Karpas-422 (cell line): ENCODE data around the gene SLC22A2. TPM values are rescaled to one million over a fixed set of nuclear protein-coding genes. Genes with fewer than 3 reads are reported as not detected.

Experiments used
- DNase-seq: peaks from one replicate; pipeline ENCODE4 v3.0.0-alpha.2; 2015
- H2AFZ ChIP-seq: fragments of 200-600 bp; sonication (generic); 2 replicates; pipeline ENCODE4 v1.6.1; 2014; ENCODE audit warnings: antibody characterized with exemption, low read length, mixed read lengths
- H3K27ac ChIP-seq: fragments of 200-600 bp; sonication (generic); 2 replicates; pipeline ENCODE4 v1.5.1; 2014; ENCODE audit warnings: mild to moderate bottlenecking, low read length, moderate library complexity
- H3K27me3 ChIP-seq: fragments of 200-600 bp; sonication (generic); 2 replicates; pipeline ENCODE4 v1.6.1; 2014; ENCODE audit warnings: low read length, mixed read lengths
- H3K36me3 ChIP-seq: fragments of 200-600 bp; sonication (generic); 2 replicates; pipeline ENCODE4 v1.6.1; 2014; ENCODE audit warnings: low read length, mixed read lengths; ENCODE audit not compliant: insufficient read depth
- H3K4me1 ChIP-seq: fragments of 200-600 bp; sonication (generic); 2 replicates; pipeline ENCODE4 v1.6.1; 2014; ENCODE audit warnings: mild to moderate bottlenecking, low read length, mixed read lengths
- H3K4me2 ChIP-seq: fragments of 200-600 bp; sonication (generic); 2 replicates; pipeline ENCODE4 v1.6.1; 2014; ENCODE audit warnings: low read length, low read depth, mild to moderate bottlenecking; ENCODE audit not compliant: poor library complexity, severe bottlenecking
- H3K4me3 ChIP-seq: fragments of 200-600 bp; sonication (generic); 2 replicates; pipeline ENCODE4 v1.5.1; 2014; ENCODE audit warnings: mild to moderate bottlenecking, antibody characterized with exemption, low read length, mixed read lengths
- H3K79me2 ChIP-seq: fragments of 200-600 bp; sonication (generic); 2 replicates; pipeline ENCODE4 v1.6.1; 2014; ENCODE audit warnings: mild to moderate bottlenecking, low read length, mixed read lengths
- H3K9ac ChIP-seq: fragments of 200-600 bp; sonication (generic); 2 replicates; pipeline ENCODE4 v1.6.0; 2014; ENCODE audit warnings: low read length
- H3K9me2 ChIP-seq: fragments of 200-600 bp; sonication (generic), shearing (Covaris generic); replicated peaks from 2 replicates; pipeline ENCODE4 v1.6.0; 2014; ENCODE audit warnings: mild to moderate bottlenecking, low read length, moderate library complexity; ENCODE audit not compliant: insufficient read depth
- H3K9me3 ChIP-seq: fragments of 300-700, 200-600 bp; sonication (generic); 2 replicates; pipeline ENCODE4 v1.6.1; 2014; ENCODE audit warnings: low read length, mixed read lengths
- H4K20me1 ChIP-seq: fragments of 200-600 bp; sonication (generic); 2 replicates; pipeline ENCODE4 v1.6.1; 2014; ENCODE audit warnings: mild to moderate bottlenecking, antibody characterized with exemption, low read length, low read depth; ENCODE audit not compliant: insufficient read depth
- total RNA-seq: library from RNA; depleted of rRNA; stranded (reverse); fragments of >200 nt; shearing (Covaris generic); gene quantifications from 2 replicates; pipeline ENCODE4 v1.2.3, GENCODE V29; 2014; ENCODE audit warnings: low replicate concordance

SLC22A2 gene
- total RNA-seq, 1 experiment from 2014 or later, result not detected

DNA sequence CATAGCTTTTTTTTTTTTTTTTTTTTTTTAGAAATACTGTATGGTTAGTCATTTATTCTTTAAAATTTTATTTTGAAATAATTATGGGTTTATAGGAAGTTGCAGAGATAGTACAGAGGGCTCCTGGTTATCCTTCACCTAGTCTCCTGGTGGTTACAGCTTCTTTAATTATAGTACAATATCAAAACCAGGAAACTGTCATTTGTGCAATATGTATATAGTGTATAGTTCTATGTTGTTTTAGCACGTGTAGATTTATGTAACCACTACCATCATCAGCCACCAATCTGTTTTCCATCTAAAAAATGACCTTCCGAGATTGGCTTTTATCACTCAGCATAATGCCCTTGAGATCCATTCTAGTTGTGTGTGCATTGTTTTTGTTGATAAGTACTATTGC lies 54.7 kb downstream of the SLC22A2 start:
- no peaks in the 10 kb centered on the region for H3K27me3 ChIP-seq

DNA sequence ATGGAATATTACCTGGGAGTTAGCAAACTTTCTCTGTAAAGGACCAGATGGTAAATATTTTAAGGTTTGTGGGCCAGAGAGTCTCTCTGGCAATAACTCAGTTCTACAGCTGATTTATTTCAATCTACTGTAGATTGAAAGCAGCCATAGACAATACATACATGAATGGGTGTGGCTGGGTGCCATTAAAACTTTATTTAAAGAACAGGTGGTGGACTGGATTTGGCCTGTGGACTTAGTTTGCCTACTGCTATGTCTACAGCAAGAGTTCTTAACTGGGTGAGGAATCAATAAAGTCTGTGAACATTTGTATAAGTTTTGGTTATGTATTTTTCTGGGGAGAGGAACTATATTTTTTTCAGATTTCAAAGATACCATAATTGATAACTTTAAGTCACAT lies 55.1 kb downstream of the SLC22A2 start:
- no peak overlapping the region for H3K9ac ChIP-seq
- no peaks in the 10 kb centered on the region for H3K79me2 ChIP-seq
- no peaks in the 10 kb centered on the region for H4K20me1 ChIP-seq
- H3K36me3 ChIP-seq, result no peaks in the 10 kb centered on the region
- no peaks in the 10 kb centered on the region for H3K9me3 ChIP-seq
- no peaks in the 10 kb centered on the region for H3K27me3 ChIP-seq
- no peak for DNase-seq
- no peaks in the 10 kb centered on the region for H3K4me1 ChIP-seq
- H3K9me2 ChIP-seq, result no peaks in the 10 kb centered on the region
- H3K4me2 ChIP-seq, result no peak overlapping the region
- H2AFZ ChIP-seq, result no peak overlapping the region
- no peak overlapping the region for H3K27ac ChIP-seq
- no peak overlapping the region for H3K4me3 ChIP-seq

More for the DNA sequence above, 54.7 kb downstream of the SLC22A2 start:
- no peak for DNase-seq
- Histone ChIP-seq H3K4me1 (no peaks in the 10 kb centered on the region), H4K20me1 (no peaks in the 10 kb centered on the region), H3K4me3 (no peak overlapping the region), H3K79me2 (no peaks in the 10 kb centered on the region), H3K9me3 (no peaks in the 10 kb centered on the region), H3K27ac (no peak overlapping the region), H3K4me2 (no peak overlapping the region), H3K9ac (no peak overlapping the region), H3K9me2 (no peaks in the 10 kb centered on the region), H3K36me3 (no peaks in the 10 kb centered on the region), H2AFZ (no peak overlapping the region)

DNA sequence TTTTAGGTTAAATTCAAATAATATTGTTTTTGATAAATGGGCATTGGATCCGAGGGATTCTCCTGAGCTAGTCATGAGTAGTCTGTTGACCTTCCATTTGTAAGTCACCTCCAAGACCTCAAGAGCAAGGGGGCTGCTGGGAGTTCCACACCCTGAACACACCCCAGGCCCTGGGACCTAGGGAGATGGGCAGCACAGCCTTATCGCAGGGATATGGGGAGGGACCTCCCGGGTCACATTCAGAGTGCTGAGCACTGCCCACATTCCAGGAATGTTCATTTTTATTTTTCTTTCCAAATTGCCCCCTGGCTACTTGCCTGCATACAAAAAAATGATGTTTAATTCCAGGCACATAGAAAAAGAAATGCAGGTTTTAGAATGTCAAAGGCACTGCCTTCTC lies 55.5 kb downstream of the SLC22A2 start:
- no peak for DNase-seq
- H2AFZ ChIP-seq, result no peak overlapping the region
- no peaks in the 10 kb centered on the region for H3K9me3 ChIP-seq
- H3K27ac ChIP-seq, result no peak overlapping the region
- no peak overlapping the region for H3K4me3 ChIP-seq
- H3K27me3 ChIP-seq, result no peaks in the 10 kb centered on the region
- H3K9me2 ChIP-seq, result no peaks in the 10 kb centered on the region
- no peaks in the 10 kb centered on the region for H3K4me1 ChIP-seq
- H3K36me3 ChIP-seq, result no peaks in the 10 kb centered on the region
- H3K9ac ChIP-seq, result no peak overlapping the region
- no peak overlapping the region for H3K4me2 ChIP-seq
- no peaks in the 10 kb centered on the region for H4K20me1 ChIP-seq
- no peaks in the 10 kb centered on the region for H3K79me2 ChIP-seq

DNA sequence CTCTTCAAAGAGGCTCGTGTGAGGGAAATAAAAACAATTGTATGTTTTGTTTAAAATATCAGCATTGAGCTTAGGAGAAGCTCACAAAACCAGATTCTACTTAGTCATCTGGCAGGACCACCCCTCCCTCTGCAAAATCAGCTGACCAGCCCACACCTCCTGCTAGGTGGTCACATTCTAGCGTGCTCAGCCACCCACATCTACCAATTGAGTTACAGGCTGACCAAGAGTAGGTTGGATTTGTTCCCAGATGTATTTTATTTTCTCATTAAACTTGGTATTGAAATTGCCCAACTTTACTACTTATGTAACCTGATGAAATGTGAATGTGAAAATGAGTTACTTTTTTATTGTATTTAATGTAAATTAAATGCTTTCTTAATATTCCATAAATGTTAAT lies 56.2 kb downstream of the SLC22A2 start:
- Histone ChIP-seq H3K9ac (no peak overlapping the region), H2AFZ (no peak overlapping the region), H3K9me3 (no peaks in the 10 kb centered on the region), H3K4me1 (no peaks in the 10 kb centered on the region), H3K36me3 (no peaks in the 10 kb centered on the region), H4K20me1 (no peaks in the 10 kb centered on the region), H3K27me3 (no peaks in the 10 kb centered on the region), H3K9me2 (no peaks in the 10 kb centered on the region), H3K4me3 (no peak overlapping the region), H3K4me2 (no peak overlapping the region), H3K79me2 (no peaks in the 10 kb centered on the region), H3K27ac (no peak overlapping the region)
- DNase-seq, result no peak

DNA sequence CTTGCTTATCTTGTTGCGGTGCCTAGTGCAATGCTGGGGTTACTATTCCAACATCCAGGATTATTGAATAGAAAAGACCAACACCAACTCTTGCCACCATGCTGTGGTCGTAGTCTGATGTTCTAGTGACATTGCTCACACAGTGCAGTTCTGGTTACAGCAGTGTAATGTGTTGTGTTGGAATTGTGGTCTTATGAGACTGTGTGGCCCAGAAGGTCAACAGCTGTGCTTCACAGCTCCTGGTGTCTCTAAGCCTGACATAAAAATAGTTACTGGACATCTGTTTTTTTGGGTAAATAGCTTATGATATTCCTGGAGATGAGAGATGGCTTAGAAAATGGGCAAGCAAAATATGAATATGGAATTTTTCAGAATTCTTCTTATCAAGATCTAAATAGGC lies 57.6 kb downstream of the SLC22A2 start:
- H3K9me3 ChIP-seq, result no peaks in the 10 kb centered on the region
- no peak overlapping the region for H3K4me3 ChIP-seq
- no peak overlapping the region for H3K27ac ChIP-seq
- no peaks in the 10 kb centered on the region for H3K36me3 ChIP-seq
- H3K4me2 ChIP-seq, result no peak overlapping the region
- H2AFZ ChIP-seq, result no peak overlapping the region
- no peaks in the 10 kb centered on the region for H3K4me1 ChIP-seq
- no peaks in the 10 kb centered on the region for H3K9me2 ChIP-seq
- no peaks in the 10 kb centered on the region for H4K20me1 ChIP-seq
- DNase-seq, result no peak
- no peaks in the 10 kb centered on the region for H3K27me3 ChIP-seq
- H3K79me2 ChIP-seq, result no peaks in the 10 kb centered on the region
- H3K9ac ChIP-seq, result no peak overlapping the region

DNA sequence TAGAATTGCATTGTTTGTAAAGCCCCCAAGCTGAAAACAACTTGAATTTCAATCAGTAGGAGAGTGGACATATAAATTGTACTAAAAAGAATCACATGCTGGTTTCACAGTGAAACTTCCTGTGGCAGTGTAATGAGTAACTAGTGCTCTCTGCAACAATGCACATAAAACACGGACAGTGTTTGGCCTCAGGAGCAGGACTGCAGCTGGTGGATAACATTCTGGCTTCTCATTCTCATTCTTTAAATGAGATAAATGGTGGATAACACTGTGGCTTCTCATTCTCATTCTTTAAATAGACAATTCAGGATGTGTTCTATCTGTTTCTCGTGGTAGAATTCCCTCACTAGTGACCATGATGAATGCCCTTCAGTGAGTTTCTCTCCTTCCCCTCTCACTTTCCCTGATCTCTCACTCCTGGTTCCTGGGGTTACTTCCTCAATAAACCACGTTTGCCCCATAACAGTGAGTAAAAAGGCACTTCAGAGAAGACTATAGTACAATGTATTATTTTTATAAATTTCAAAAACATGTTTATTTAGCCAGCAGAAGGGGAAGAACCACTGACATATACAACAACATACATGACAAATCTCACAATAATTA lies 59.9 kb downstream of the SLC22A2 start:
- Histone ChIP-seq H3K9ac (no peak overlapping the region), H3K4me2 (no peak overlapping the region), H3K79me2 (no peaks in the 10 kb centered on the region), H3K9me2 (no peaks in the 10 kb centered on the region), H3K36me3 (no peaks in the 10 kb centered on the region), H4K20me1 (no peaks in the 10 kb centered on the region), H3K9me3 (peaks cover 7% of the 10 kb centered on the region; the same call in 1 of the 2 replicates), H3K27ac (no peak overlapping the region), H2AFZ (no peak overlapping the region), H3K4me3 (no peak overlapping the region), H3K27me3 (no peaks in the 10 kb centered on the region), H3K4me1 (no peaks in the 10 kb centered on the region)
- no peak for DNase-seq

DNA sequence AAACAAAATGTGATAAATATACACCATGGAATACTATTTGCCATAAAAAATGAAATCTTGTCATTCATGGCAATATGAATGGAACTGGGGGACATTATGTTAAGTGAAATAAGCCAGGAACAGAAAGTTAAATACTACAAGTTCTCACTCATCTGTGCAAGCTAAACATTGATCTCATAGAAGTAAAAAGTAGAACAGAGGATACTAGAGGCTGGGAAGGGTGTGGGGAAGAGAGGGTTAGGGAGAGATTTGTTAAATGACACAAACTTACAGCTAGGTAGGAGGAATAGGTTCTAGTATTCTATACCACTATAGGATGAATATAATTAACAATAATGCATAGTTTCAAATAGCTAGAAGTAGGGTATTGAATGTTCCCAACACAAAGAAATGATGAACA lies 61.0 kb downstream of the SLC22A2 start:
- Histone ChIP-seq H2AFZ (no peak overlapping the region), H3K9me3 (peaks cover 14% of the 10 kb centered on the region; the same call in 1 of the 2 replicates), H3K4me3 (no peak overlapping the region), H3K36me3 (no peaks in the 10 kb centered on the region), H3K27ac (no peak overlapping the region), H4K20me1 (no peaks in the 10 kb centered on the region), H3K79me2 (no peaks in the 10 kb centered on the region), H3K9ac (no peak overlapping the region), H3K9me2 (no peaks in the 10 kb centered on the region), H3K4me2 (no peak overlapping the region), H3K27me3 (no peaks in the 10 kb centered on the region), H3K4me1 (no peaks in the 10 kb centered on the region)
- DNase-seq, result no peak

DNA sequence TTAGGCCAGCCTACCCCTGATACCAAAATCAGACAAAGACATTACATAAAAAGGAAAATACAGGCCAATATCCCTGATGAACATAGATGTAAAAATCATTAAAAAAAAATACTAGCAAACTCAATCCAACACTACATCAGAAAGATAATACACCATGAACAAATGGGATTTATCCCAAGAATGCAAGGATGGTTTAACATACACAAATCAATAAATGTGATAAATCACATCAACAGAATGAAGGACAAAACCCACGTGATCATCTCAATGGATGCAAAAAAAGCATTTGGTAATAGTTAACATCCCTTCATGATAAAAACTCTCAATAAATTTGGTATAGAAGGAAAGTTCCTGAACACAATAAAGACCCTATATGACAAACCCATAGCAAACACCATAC lies 63.8 kb downstream of the SLC22A2 start:
- no peak overlapping the region for H3K9ac ChIP-seq
- peaks cover 14% of the 10 kb centered on the region; the same call in 1 of the 2 replicates for H3K9me3 ChIP-seq
- H3K4me3 ChIP-seq, result no peak overlapping the region
- H3K4me1 ChIP-seq, result no peaks in the 10 kb centered on the region
- H2AFZ ChIP-seq, result no peak overlapping the region
- H3K79me2 ChIP-seq, result no peaks in the 10 kb centered on the region
- no peaks in the 10 kb centered on the region for H3K27me3 ChIP-seq
- H3K27ac ChIP-seq, result no peak overlapping the region
- H3K36me3 ChIP-seq, result no peaks in the 10 kb centered on the region
- H3K4me2 ChIP-seq, result no peak overlapping the region
- H4K20me1 ChIP-seq, result no peaks in the 10 kb centered on the region
- no peak for DNase-seq
- no peaks in the 10 kb centered on the region for H3K9me2 ChIP-seq
